ENCODE data around the gene SLC12A7.

DNA sequence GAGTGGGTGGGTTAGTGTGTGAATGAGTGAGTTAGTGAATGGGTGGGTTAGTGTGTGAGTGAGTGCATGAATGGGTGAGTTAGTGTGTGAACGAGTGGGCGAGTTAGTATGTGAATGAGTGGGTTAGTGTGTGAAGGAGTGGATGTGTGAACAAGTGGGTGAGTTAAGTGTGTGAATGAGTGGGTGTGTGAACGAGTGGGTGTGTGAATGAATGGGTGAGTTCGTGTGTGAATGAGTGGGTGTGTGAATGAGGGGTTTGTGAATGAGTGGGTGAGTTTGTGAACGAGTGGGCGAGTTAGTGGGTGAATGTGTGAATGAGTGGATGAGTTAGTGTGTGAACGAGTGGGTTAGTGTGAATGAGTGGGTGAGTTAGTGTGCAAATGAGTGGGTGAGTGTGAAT lies 69.2 kb downstream of the SLC12A7 start:
- TF ChIP-seq, protein P1, sequence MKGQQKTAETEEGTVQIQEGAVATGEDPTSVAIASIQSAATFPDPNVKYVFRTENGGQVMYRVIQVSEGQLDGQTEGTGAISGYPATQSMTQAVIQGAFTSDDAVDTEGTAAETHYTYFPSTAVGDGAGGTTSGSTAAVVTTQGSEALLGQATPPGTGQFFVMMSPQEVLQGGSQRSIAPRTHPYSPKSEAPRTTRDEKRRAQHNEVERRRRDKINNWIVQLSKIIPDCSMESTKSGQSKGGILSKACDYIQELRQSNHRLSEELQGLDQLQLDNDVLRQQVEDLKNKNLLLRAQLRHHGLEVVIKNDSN (CRISPR knock-in tag; IDR thresholded peaks at IDR 0.05), result no peak
- no peak for TF ChIP-seq FOXM1 (IDR thresholded peaks at IDR 0.05; ENCODE audit: low read depth)
- no peak for TF ChIP-seq FOXM1 (CRISPR knock-in tag; IDR thresholded peaks at IDR 0.05; ENCODE audit: low read depth)
- TF ChIP-seq, protein P2, sequence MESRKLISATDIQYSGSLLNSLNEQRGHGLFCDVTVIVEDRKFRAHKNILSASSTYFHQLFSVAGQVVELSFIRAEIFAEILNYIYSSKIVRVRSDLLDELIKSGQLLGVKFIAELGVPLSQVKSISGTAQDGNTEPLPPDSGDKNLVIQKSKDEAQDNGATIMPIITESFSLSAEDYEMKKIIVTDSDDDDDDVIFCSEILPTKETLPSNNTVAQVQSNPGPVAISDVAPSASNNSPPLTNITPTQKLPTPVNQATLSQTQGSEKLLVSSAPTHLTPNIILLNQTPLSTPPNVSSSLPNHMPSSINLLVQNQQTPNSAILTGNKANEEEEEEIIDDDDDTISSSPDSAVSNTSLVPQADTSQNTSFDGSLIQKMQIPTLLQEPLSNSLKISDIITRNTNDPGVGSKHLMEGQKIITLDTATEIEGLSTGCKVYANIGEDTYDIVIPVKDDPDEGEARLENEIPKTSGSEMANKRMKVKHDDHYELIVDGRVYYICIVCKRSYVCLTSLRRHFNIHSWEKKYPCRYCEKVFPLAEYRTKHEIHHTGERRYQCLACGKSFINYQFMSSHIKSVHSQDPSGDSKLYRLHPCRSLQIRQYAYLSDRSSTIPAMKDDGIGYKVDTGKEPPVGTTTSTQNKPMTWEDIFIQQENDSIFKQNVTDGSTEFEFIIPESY (CRISPR knock-in tag; IDR thresholded peaks at IDR 0.05), result no peak
- TF ChIP-seq SP1 (CRISPR knock-in tag; IDR thresholded peaks at IDR 0.05), result no peak
- no peak for TF ChIP-seq BRD4 (IDR thresholded peaks at IDR 0.05)
- TF ChIP-seq SMAD4 (CRISPR knock-in tag; conservative IDR thresholded peaks at IDR 0.05), result no peak
- TF ChIP-seq RFX5 (IDR thresholded peaks at IDR 0.05; ENCODE audit: low read depth, low read length), result no peak

Data from K562 (cell line).